GM12891 (cell line): ENCODE measurements around the gene ROR1.

ENCODE experiments used
- PAX5 ChIP-seq: IDR thresholded peaks from 2 replicates; pipeline ENCODE4 v1.6.1; 2011; ENCODE audit warnings: low read length, moderate library complexity, mild to moderate bottlenecking; ENCODE audit not compliant: insufficient read depth, severe bottlenecking
- POLR2A ChIP-seq: IDR thresholded peaks from 2 replicates; pipeline ENCODE4 v1.6.1; 2011; ENCODE audit warnings: low read depth, low read length, control low read depth
- POLR2AphosphoS5 ChIP-seq: IDR thresholded peaks from 2 replicates; pipeline ENCODE4 v1.6.1; 2011; ENCODE audit warnings: low read depth, low read length, control low read depth
- POU2F2 ChIP-seq: IDR thresholded peaks from 2 replicates; pipeline ENCODE4 v1.6.1; 2011; ENCODE audit warnings: low read depth, mild to moderate bottlenecking, control low read depth, low read length, moderate library complexity
- TAF1 ChIP-seq: IDR thresholded peaks from 2 replicates; pipeline ENCODE4 v1.6.1; 2011; ENCODE audit warnings: low read depth, low read length, control low read depth

DNA sequence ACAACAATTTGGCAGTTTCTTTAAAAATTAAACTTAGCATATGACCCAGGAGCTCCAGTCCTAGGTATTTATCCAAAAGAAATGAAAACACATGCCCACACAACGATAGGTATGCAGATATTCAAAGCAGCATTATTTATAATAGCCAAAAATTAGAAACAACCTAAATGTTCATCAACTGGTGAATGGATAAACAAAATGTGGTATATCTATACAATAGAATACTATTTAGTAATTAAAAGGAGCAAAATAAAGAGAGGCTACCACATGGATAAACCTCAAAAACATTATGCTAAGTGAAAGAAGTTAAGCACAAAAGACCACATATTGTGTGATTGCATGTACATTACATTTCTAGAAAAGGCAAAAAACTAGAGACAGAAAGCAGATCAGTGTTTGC is 51.3 kb downstream of the ROR1 start:
- TF ChIP-seq TAF1 (no peak), POLR2A (no peak), POLR2AphosphoS5 (no peak), POU2F2 (no peak), PAX5 (no peak)
